Gastroesophageal sphincter (tissue), 3 donors: ENCODE results near the gene ZBED6.

Source experiments
- POLR2A ChIP-seq, 2 donors: fragments of 450-650 bp; IDR thresholded peaks; one replicate each; pipeline ENCODE4 v1.6.1; 2017; ENCODE audit warnings: antibody characterized with exemption in 2 of 2, mild to moderate bottlenecking in 2 of 2, moderate library complexity in 1 of 2
- POLR2AphosphoS5 ChIP-seq: sonication (generic); formaldehyde crosslinking; IDR thresholded peaks from one replicate; pipeline ENCODE4 v1.6.1; 2017; ENCODE audit warnings: antibody characterized with exemption
- TF ChIP-seq, protein P1 (sequence below), 4 experiments: fragments of 200-600 bp in 2 of 4; fragments of 450-650 bp in 2 of 4; sonication (generic) in 1 of 4; IDR thresholded peaks; one replicate each; pipeline ENCODE4 v1.5.1; 2017 to 2019; ENCODE audit warnings: antibody characterized with exemption in 4 of 4, mild to moderate bottlenecking in 2 of 4, moderate library complexity in 2 of 4

DNA sequence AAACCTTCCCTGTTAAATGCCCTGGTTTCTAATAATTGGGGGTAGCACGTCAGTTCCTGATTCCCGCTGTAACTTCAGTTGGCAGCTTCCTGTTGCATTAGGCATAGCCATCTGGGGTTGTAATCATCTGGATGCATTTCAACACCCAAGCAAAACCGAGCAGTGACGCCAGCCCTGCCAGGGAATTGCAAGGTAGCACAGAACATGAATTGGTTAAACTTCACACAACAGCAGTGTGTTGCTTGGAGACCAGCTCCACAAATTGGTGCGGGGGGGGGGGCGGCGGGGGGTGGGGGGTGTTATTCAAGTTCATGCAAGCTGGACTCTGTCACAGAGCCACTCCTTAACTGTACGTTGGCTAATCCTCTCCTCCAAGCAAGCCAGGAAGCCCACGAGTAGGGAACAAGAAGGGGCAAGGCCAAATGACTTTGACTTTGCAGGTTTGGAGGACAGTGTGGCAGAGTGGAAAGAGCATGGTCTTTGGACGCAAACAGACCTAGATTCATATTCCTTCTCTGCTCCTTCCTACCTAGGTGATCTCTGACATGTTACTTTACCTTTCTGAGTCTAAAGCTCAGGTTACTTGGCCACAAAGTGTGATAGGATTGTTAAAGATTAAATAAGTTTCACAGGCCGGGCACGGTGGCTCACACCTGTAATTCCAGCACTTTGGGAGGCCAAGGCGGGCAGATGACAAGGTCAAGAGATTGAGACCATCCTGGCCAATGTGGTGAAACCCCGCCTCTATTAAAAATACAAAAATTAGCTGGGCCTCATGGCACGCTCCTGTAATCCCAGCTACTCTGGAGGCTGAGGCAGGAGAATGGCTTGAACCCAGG is 25.7 kb upstream of the ZBED6 start:
- TF ChIP-seq, protein P1, sequence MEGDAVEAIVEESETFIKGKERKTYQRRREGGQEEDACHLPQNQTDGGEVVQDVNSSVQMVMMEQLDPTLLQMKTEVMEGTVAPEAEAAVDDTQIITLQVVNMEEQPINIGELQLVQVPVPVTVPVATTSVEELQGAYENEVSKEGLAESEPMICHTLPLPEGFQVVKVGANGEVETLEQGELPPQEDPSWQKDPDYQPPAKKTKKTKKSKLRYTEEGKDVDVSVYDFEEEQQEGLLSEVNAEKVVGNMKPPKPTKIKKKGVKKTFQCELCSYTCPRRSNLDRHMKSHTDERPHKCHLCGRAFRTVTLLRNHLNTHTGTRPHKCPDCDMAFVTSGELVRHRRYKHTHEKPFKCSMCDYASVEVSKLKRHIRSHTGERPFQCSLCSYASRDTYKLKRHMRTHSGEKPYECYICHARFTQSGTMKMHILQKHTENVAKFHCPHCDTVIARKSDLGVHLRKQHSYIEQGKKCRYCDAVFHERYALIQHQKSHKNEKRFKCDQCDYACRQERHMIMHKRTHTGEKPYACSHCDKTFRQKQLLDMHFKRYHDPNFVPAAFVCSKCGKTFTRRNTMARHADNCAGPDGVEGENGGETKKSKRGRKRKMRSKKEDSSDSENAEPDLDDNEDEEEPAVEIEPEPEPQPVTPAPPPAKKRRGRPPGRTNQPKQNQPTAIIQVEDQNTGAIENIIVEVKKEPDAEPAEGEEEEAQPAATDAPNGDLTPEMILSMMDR (IDR thresholded peaks at IDR 0.05): no peak
- no peak for TF ChIP-seq POLR2A (IDR thresholded peaks at IDR 0.05)
- TF ChIP-seq POLR2AphosphoS5: peak; percentile 84
